H1 (cell line): ENCODE results near the gene FOXA2. TPM values are rescaled to one million over a fixed set of nuclear protein-coding genes. Genes with fewer than 3 reads are reported as not detected.
A peak's percentile ranks its signal among the peaks of the same experiment; 100 is the strongest.

Experiments
- CTCF ChIA-PET: fragments of 300-600 bp; sonication (Branson Sonifier 250); formaldehyde crosslinking; loops from one replicate; lab custom pipeline; 2021; ENCODE audit not compliant: partially characterized antibody; lab: Charles Lee
- POLR2A ChIA-PET: fragments of 300-600 bp; sonication (Branson Sonifier 250); formaldehyde crosslinking; loops from one replicate; lab custom pipeline; 2021; ENCODE audit warnings: inconsistent platforms; ENCODE audit not compliant: partially characterized antibody; lab: Charles Lee
- DNase-seq, 2 experiments: peaks; one replicate each; pipeline versions ENCODE4 v3.0.0 to v3.0.0-alpha.2; 2010 to 2022; ENCODE audit warnings: low spot score in 2 of 2, low read depth in 1 of 2, mixed read lengths in 1 of 2
- FAIRE-seq: peaks from 2 replicates; lab custom pipeline; 2011; peaks lifted over from hg19 to GRCh38; lab: Jason Lieb, UNC
- H2AFZ ChIP-seq: 2 replicates; pipeline ENCODE4 v1.8.1; 2012; ENCODE audit warnings: low read length, inconsistent platforms
- H2AK5ac ChIP-seq: 2 replicates; pipeline ENCODE4 v1.6.1; 2013; ENCODE audit warnings: low read depth, low read length
- H2BK120ac ChIP-seq: replicated peaks from 2 replicates; pipeline ENCODE3; 2013; ENCODE audit warnings: low read depth, low read length, inconsistent platforms
- H2BK12ac ChIP-seq: 2 replicates; pipeline ENCODE4 v1.6.1; 2013; ENCODE audit warnings: low read depth, low read length
- H2BK15ac ChIP-seq: 2 replicates; pipeline ENCODE4 v1.6.1; 2013; ENCODE audit warnings: low read length
- H2BK20ac ChIP-seq: 2 replicates; pipeline ENCODE4 v1.6.1; 2013; ENCODE audit warnings: low read length
- H2BK5ac ChIP-seq: 2 replicates; pipeline ENCODE4 v1.6.1; 2013; ENCODE audit warnings: low read depth, low read length
- H3K14ac ChIP-seq: 2 replicates; pipeline ENCODE4 v1.6.1; 2013; ENCODE audit warnings: inconsistent platforms; ENCODE audit not compliant: insufficient read length
- H3K18ac ChIP-seq: 2 replicates; pipeline ENCODE4 v1.6.1; 2013; ENCODE audit warnings: low read length; ENCODE audit errors: extremely low read depth
- H3K23ac ChIP-seq: 2 replicates; pipeline ENCODE4 v1.6.1; 2013; ENCODE audit warnings: inconsistent platforms; ENCODE audit not compliant: insufficient read length
- H3K23me2 ChIP-seq: 2 replicates; pipeline ENCODE4 v1.6.1; 2013; ENCODE audit warnings: low read depth, low read length
- H3K27ac ChIP-seq: 2 replicates; pipeline ENCODE4 v1.6.1; 2011; ENCODE audit warnings: low read depth, low read length, inconsistent platforms
- H3K27me3 ChIP-seq, 4 experiments: replicated peaks in 1 of 4; 1 replicate in 1 of 4; 2 replicates in 3 of 4; pipeline versions ENCODE4 v1.6.1 to v1.8.1; 2011 to 2013; ENCODE audit warnings: low read length in 3 of 4, mild to moderate bottlenecking in 3 of 4, inconsistent platforms in 2 of 4, mixed read lengths in 2 of 4, moderate library complexity in 1 of 4; ENCODE audit not compliant: control insufficient read depth in 3 of 4, insufficient read depth in 3 of 4; ENCODE audit errors: extremely low read depth in 1 of 4
- H3K36me3 ChIP-seq, 4 experiments: 2 replicates each; pipeline versions ENCODE4 v1.6.1 to v1.8.1; 2011 to 2013; ENCODE audit warnings: mild to moderate bottlenecking in 4 of 4, low read length in 3 of 4, moderate library complexity in 2 of 4, control low read depth in 1 of 4, inconsistent platforms in 1 of 4; ENCODE audit not compliant: insufficient read depth in 4 of 4, control insufficient read depth in 2 of 4
- H3K4ac ChIP-seq: replicated peaks from 2 replicates; pipeline ENCODE3; 2013; ENCODE audit warnings: low read length, low read depth, mixed read lengths, inconsistent platforms; ENCODE audit not compliant: insufficient read length
- H3K4me1 ChIP-seq, 4 experiments: replicated peaks in 1 of 4; 1 replicate in 1 of 4; 2 replicates in 3 of 4; pipeline versions ENCODE4 v1.6.1 to v1.8.1; 2011 to 2013; ENCODE audit warnings: low read length in 3 of 4, inconsistent platforms in 2 of 4, mixed read lengths in 1 of 4; ENCODE audit not compliant: insufficient read depth in 4 of 4, control insufficient read depth in 3 of 4
- H3K4me2 ChIP-seq, 2 experiments: 2 replicates each; pipeline versions ENCODE4 v1.6.1 to v1.8.1; 2011 to 2013; ENCODE audit warnings: low read depth in 2 of 2, low read length in 2 of 2, control low read depth in 1 of 2, inconsistent platforms in 1 of 2, mild to moderate bottlenecking in 1 of 2; ENCODE audit not compliant: insufficient read depth in 1 of 2
- H3K4me3 ChIP-seq, 4 experiments: fragments of 200-600, 300-600 bp in 1 of 4; sonication (generic), shearing (Covaris generic), sonication (Bioruptor Twin) in 1 of 4; 2 replicates each; pipeline versions ENCODE4 v1.5.1 to v1.8.1; 2011 to 2016; ENCODE audit warnings: low read length in 4 of 4, low read depth in 3 of 4, control low read depth in 2 of 4, inconsistent platforms in 2 of 4, mild to moderate bottlenecking in 2 of 4, mixed read lengths in 1 of 4, moderate library complexity in 1 of 4; ENCODE audit not compliant: insufficient read depth in 2 of 4; ENCODE audit errors: extremely low read depth in 1 of 4
- H3K56ac ChIP-seq: replicated peaks from 2 replicates; pipeline ENCODE3; 2013; ENCODE audit warnings: low read depth, mild to moderate bottlenecking, mixed read lengths, low read length, inconsistent platforms; ENCODE audit not compliant: insufficient read length
- H3K79me1 ChIP-seq: 2 replicates; pipeline ENCODE4 v1.6.1; 2013; ENCODE audit warnings: low read depth, low read length, control low read depth
- H3K79me2 ChIP-seq, 2 experiments: 2 replicates each; pipeline versions ENCODE4 v1.6.1 to v1.8.1; 2012 to 2013; ENCODE audit warnings: low read length in 2 of 2, mild to moderate bottlenecking in 2 of 2, inconsistent platforms in 1 of 2; ENCODE audit not compliant: insufficient read depth in 2 of 2, control insufficient read depth in 1 of 2
- H3K9ac ChIP-seq, 4 experiments: replicated peaks in 1 of 4; 1 replicate in 1 of 4; 2 replicates in 3 of 4; pipeline versions ENCODE4 v1.6.1 to v1.8.1; 2011 to 2013; ENCODE audit warnings: low read depth in 3 of 4, low read length in 3 of 4, control low read depth in 2 of 4, mild to moderate bottlenecking in 2 of 4, moderate library complexity in 2 of 4, inconsistent platforms in 1 of 4; ENCODE audit errors: extremely low read depth in 1 of 4
- H3K9me3 ChIP-seq, 2 experiments: 2 replicates each; pipeline versions ENCODE4 v1.6.1 to v1.8.1; 2012 to 2013; ENCODE audit warnings: mild to moderate bottlenecking in 2 of 2, moderate library complexity in 2 of 2, control low read depth in 1 of 2, inconsistent platforms in 1 of 2, low read depth in 1 of 2, low read length in 1 of 2, mixed read lengths in 1 of 2; ENCODE audit not compliant: insufficient read depth in 2 of 2
- H4K20me1 ChIP-seq, 2 experiments: replicated peaks in 1 of 2; 2 replicates each; pipeline versions ENCODE3 to v1.8.1; 2011 to 2013; ENCODE audit warnings: inconsistent platforms in 2 of 2, low read length in 2 of 2, mild to moderate bottlenecking in 1 of 2; ENCODE audit not compliant: insufficient read depth in 2 of 2, control insufficient read depth in 1 of 2
- H4K5ac ChIP-seq: 2 replicates; pipeline ENCODE4 v1.6.1; 2013; ENCODE audit warnings: low read length, low read depth, mixed read lengths, inconsistent platforms; ENCODE audit not compliant: insufficient read length
- H4K8ac ChIP-seq: 2 replicates; pipeline ENCODE4 v1.8.0; 2013; ENCODE audit warnings: mild to moderate bottlenecking, moderate library complexity, low read length, inconsistent platforms; ENCODE audit not compliant: insufficient read depth; ENCODE audit errors: extremely low read depth
- H4K91ac ChIP-seq: replicated peaks from 2 replicates; pipeline ENCODE3; 2013; ENCODE audit warnings: low read length, mixed read lengths, inconsistent platforms; ENCODE audit not compliant: insufficient read length
- CHD2 ChIP-seq: IDR thresholded peaks from 2 replicates; pipeline ENCODE4 v1.6.1; 2012; ENCODE audit warnings: low read length, improper control_type of control experiment
- NANOG ChIP-seq: IDR thresholded peaks from 2 replicates; pipeline ENCODE4 v1.6.1; 2011; ENCODE audit warnings: low read length, low read depth, mild to moderate bottlenecking, inconsistent platforms; ENCODE audit not compliant: insufficient read depth, poor library complexity, severe bottlenecking
- POLR2A ChIP-seq, 2 experiments: IDR thresholded peaks; 1 replicate in 1 of 2; 2 replicates in 1 of 2; pipeline ENCODE4 v1.6.1; 2011; ENCODE audit warnings: low read depth in 2 of 2, low read length in 2 of 2, mild to moderate bottlenecking in 2 of 2; ENCODE audit errors: control extremely low read depth in 1 of 2
- RBBP5 ChIP-seq: IDR thresholded peaks from 2 replicates; pipeline ENCODE4 v1.7.1; 2012; ENCODE audit warnings: low read depth, mild to moderate bottlenecking, inconsistent platforms, low read length, moderate library complexity, borderline replicate concordance
- RFX5 ChIP-seq: IDR thresholded peaks from 2 replicates; pipeline ENCODE4 v1.6.1; 2011; ENCODE audit warnings: low read depth, low read length, improper control_type of control experiment, borderline replicate concordance
- SIRT6 ChIP-seq: IDR thresholded peaks from one replicate; pipeline ENCODE4 v1.7.1; 2012; ENCODE audit warnings: low read length, inconsistent platforms
- YY1 ChIP-seq: IDR thresholded peaks from 2 replicates; pipeline ENCODE4 v1.6.1; 2011; ENCODE audit warnings: low read depth, mild to moderate bottlenecking, low read length
- WGBS, 2 experiments: shearing (Covaris generic) in 1 of 2; methylation state at CpG; one replicate each; pipeline versions ENCODE4 v1.1.6 to v1.1.7; 2013 to 2015; ENCODE audit warnings: low lambda C conversion rate in 2 of 2, mixed read lengths in 2 of 2, inconsistent platforms in 1 of 2, low coverage in 1 of 2, missing lambda C conversion rate in 1 of 2; ENCODE audit not compliant: insufficient replicate concordance in 2 of 2, insufficient coverage in 1 of 2, insufficient read length in 1 of 2; ENCODE audit errors: extremely low coverage in 1 of 2, missing lambda C conversion rate in 1 of 2; 5-methylcytosine and 5-hydroxymethylcytosine counted together
- polyA plus RNA-seq, 7 experiments: library from polyadenylated mRNA; depleted of rRNA in 3 of 7; stranded (reverse) in 5 of 7; unstranded in 2 of 7; fragments of >200 nt in 5 of 7; fragments of 200-250 nt in 2 of 7; gene quantifications; 1 replicate in 5 of 7; 2 replicates in 1 of 7; 4 replicates in 1 of 7; pipeline versions ENCODE4 v1.2.1 to v1.2.3, GENCODE V29; 2011 to 2013; ENCODE audit warnings: missing spikeins in 2 of 7, mixed read lengths in 2 of 7
- total RNA-seq: library from RNA; stranded (reverse); fragmentation: NEBNext Ultra II Directional; extraction: Animal tissue kit (Norgen Biotek cat#: 25700); gene quantifications from 2 replicates; pipeline ENCODE4 v1.2.1, GENCODE V29; 2021

The FOXA2 gene
- total and polyA plus RNA-seq, 2 of the 8 experiments (the other 6 are each of a cell fraction or from before 2014, with no cell fraction given), result not detected

DNA sequence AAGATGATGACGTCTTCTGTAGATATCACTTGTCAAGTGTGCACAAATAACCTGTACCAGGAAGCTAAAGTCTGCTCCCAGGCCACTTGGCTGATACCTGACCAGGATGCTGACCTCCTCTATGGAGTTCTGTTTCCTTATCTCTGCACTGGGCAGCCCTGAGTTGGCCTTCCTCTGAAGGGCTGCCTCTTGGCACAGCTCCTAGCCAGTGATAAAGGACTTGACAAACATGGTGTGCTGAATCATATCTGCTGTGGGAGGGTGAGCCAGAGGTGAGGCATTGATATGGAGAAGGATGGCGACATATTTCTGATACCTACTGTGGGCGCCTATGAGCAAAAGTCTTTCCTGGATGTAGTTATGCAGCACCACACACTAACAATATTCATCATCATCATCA lies 32.8 kb upstream of the FOXA2 start:
- no peak overlapping the region for H3K4me2 ChIP-seq
- H3K4me1 ChIP-seq, result peaks cover 0 to 9% (median 6%) of the 10 kb centered on the region in 4 experiments; a peak in 4 of 7 replicates
- H3K79me2 ChIP-seq, result no peaks in the 10 kb centered on the region
- H2BK20ac ChIP-seq, result no peak overlapping the region
- TF ChIP-seq NANOG, result no peak
- no peak for TF ChIP-seq YY1
- TF ChIP-seq RBBP5, result no peak
- no peak for TF ChIP-seq SIRT6
- no peak for TF ChIP-seq CHD2
- no peak for TF ChIP-seq POLR2A (IDR thresholded peaks at IDR 0.05; ENCODE audit: control extremely low read depth in 1 of 2, low read depth in 2 of 2, low read length in 2 of 2)
- TF ChIP-seq RFX5, result no peak
- H3K56ac ChIP-seq, result no peak overlapping the region
- no peaks in the 10 kb centered on the region for H3K23me2 ChIP-seq
- no peak overlapping the region for H3K27ac ChIP-seq
- H3K36me3 ChIP-seq, result no peaks in the 10 kb centered on the region
- no peak overlapping the region for H2BK5ac ChIP-seq
- H2AK5ac ChIP-seq, result no peak overlapping the region
- no peaks in the 10 kb centered on the region for H4K20me1 ChIP-seq
- WGBS, 2 experiments, result 79% methylated on average over 3 of the region's 3 CpGs; no CpG with 5 or more reads in 1 of the 2 experiments
- DNase-seq (peak in 1 of 2 experiments; percentile 27), FAIRE-seq (no peak)
- H3K27me3 ChIP-seq, result peaks cover 0 to 10% (median 7%) of the 10 kb centered on the region in 4 experiments; a peak in 3 of 7 replicates
- ChIA-PET CTCF (interaction anchor here (1.9 to 4.4 kb wide), 2 partner anchors 30 to 67 kb away, joined by 10 to 17 read pairs; no protein-coding TSS in a partner anchor), POLR2A (no interaction called here)
- no peak overlapping the region for H3K23ac ChIP-seq
- H4K91ac ChIP-seq, result no peak overlapping the region
- H3K9ac ChIP-seq, result no peak overlapping the region
- H3K14ac ChIP-seq, result no peak overlapping the region
- H4K5ac ChIP-seq, result no peak overlapping the region
- no peak overlapping the region for H2AFZ ChIP-seq
- H2BK12ac ChIP-seq, result no peak overlapping the region
- H2BK120ac ChIP-seq, result no peak overlapping the region
- H3K18ac ChIP-seq, result no peak overlapping the region
- H3K9me3 ChIP-seq, result no peaks in the 10 kb centered on the region
- H3K4ac ChIP-seq, result no peak overlapping the region
- no peak overlapping the region for H4K8ac ChIP-seq
- H2BK15ac ChIP-seq, result no peak overlapping the region
- H3K4me3 ChIP-seq, result no peak overlapping the region
- H3K79me1 ChIP-seq, result no peaks in the 10 kb centered on the region
